Panc1 (cell line): ENCODE results near the gene PIGM. TPM values are rescaled to one million over a fixed set of nuclear protein-coding genes. Genes with fewer than 3 reads are reported as not detected.

Source experiments
- ATAC-seq: fragments of 200-7000 bp; cut with Tn5 transposase; 2 replicates; pipeline ENCODE4 v1.9.1; 2020; ENCODE audit warnings: mild to moderate bottlenecking, moderate library complexity
- BruUV-seq: library from RNA; stranded (reverse); fragments of 400-500 nt; replicated peaks from 2 replicates; lab custom pipeline; 2021; lab: Mats Ljungman, UMichigan
- CTCF ChIA-PET: fragments of 300-600 bp; sonication (Branson Sonifier 250); formaldehyde crosslinking; loops from one replicate; lab custom pipeline; 2022; ENCODE audit warnings: antibody characterized with exemption; lab: Charles Lee
- POLR2A ChIA-PET: fragments of 300-600 bp; sonication (Branson Sonifier 250); formaldehyde crosslinking; loops from one replicate; lab custom pipeline; 2022; ENCODE audit warnings: antibody characterized with exemption; lab: Charles Lee
- DNase-seq: peaks from one replicate; pipeline ENCODE4 v3.0.0-alpha.2; 2010; ENCODE audit warnings: low read depth, low spot score
- H3K27ac ChIP-seq: 2 replicates; pipeline ENCODE4 v1.5.1; 2011; ENCODE audit warnings: mild to moderate bottlenecking, low read length, inconsistent platforms
- H3K27me3 ChIP-seq: fragments of 200-500 bp; sonication (Bioruptor generic); 2 replicates; pipeline ENCODE4 v1.6.0; 2014; ENCODE audit warnings: low read length, inconsistent platforms; ENCODE audit not compliant: control insufficient read depth, insufficient read depth
- H3K36me3 ChIP-seq: fragments of 200-500 bp; sonication (Bioruptor generic); 2 replicates; pipeline ENCODE4 v1.5.1; 2014; ENCODE audit warnings: inconsistent platforms, mild to moderate bottlenecking, low read length, moderate library complexity; ENCODE audit not compliant: control insufficient read depth, insufficient read depth
- H3K4me1 ChIP-seq: 2 replicates; pipeline ENCODE4 v1.5.1; 2011; ENCODE audit warnings: inconsistent platforms, mild to moderate bottlenecking, low read length, moderate library complexity; ENCODE audit not compliant: control insufficient read depth, insufficient read depth
- H3K4me3 ChIP-seq, 2 experiments: 2 replicates each; pipeline ENCODE4 v1.5.1; 2011 to 2012; ENCODE audit warnings: low read depth in 2 of 2, low read length in 2 of 2, mild to moderate bottlenecking in 2 of 2, inconsistent platforms in 1 of 2, moderate library complexity in 1 of 2
- H3K9me3 ChIP-seq: fragments of 200-500 bp; sonication (Bioruptor generic); 2 replicates; pipeline ENCODE4 v1.5.1; 2014; ENCODE audit warnings: low read depth, mild to moderate bottlenecking, inconsistent platforms, low read length, moderate library complexity; ENCODE audit not compliant: control insufficient read depth, insufficient read depth
- CTCF ChIP-seq: fragments of 450-650 bp; IDR thresholded peaks from 2 replicates; pipeline ENCODE4 v1.5.1; 2017; ENCODE audit warnings: mild to moderate bottlenecking
- POLR2AphosphoS5 ChIP-seq: IDR thresholded peaks from 2 replicates; pipeline ENCODE4 v1.6.1; 2012; ENCODE audit warnings: mild to moderate bottlenecking, low read depth, low read length, moderate library complexity
- SIN3A ChIP-seq: IDR thresholded peaks from 2 replicates; pipeline ENCODE4 v1.6.1; 2012; ENCODE audit warnings: low read depth, mild to moderate bottlenecking, low read length, moderate library complexity, borderline replicate concordance; ENCODE audit not compliant: insufficient read depth
- TCF7L2 ChIP-seq: IDR thresholded peaks from 2 replicates; pipeline ENCODE4 v1.6.1; 2011; ENCODE audit warnings: mild to moderate bottlenecking, low read depth, low read length, inconsistent platforms
- in situ Hi-C: cut with HindIII; loops from 2 replicates; pipeline ENCODE4 v1.10.0; 2016; ENCODE audit warnings: low sequenced_read_pairs, low pct_unique_long_range_greater_than_20kb
- intact Hi-C: fragments of 100-400 bp; cut with micrococcal nuclease; formaldehyde crosslinking; loops from one replicate; pipeline ENCODE4 v1.10.0; 2022; ENCODE audit not compliant: unreplicated experiment
- total RNA-seq: library from RNA; stranded (reverse); gene quantifications from one replicate; pipeline ENCODE4 v1.2.1, GENCODE V29; 2021; ENCODE audit not compliant: unreplicated experiment
- TF ChIP-seq, protein P1 (sequence below), 2 experiments: IDR thresholded peaks; 2 replicates each; pipeline ENCODE4 v1.6.1; 2011 to 2012; ENCODE audit warnings: low read depth in 2 of 2, control low read depth in 1 of 2, low read length in 1 of 2, mild to moderate bottlenecking in 1 of 2, moderate library complexity in 1 of 2; ENCODE audit not compliant: insufficient read depth in 1 of 2

The PIGM gene
- total RNA-seq, 1 experiment from 2014 or later = 4.4 TPM

- no peak for TF ChIP-seq POLR2AphosphoS5
- no peak for TF ChIP-seq SIN3A
- DNase-seq = no peak
- intact Hi-C loops = no loop called here
- no peaks in the 10 kb centered on the region for H3K9me3 ChIP-seq
- no peak for ATAC-seq
- peaks cover 9% of the 10 kb centered on the region for H3K27me3 ChIP-seq
- no TSS peak for BruUV-seq
- H3K4me1 ChIP-seq = no peaks in the 10 kb centered on the region
- POLR2A ChIA-PET = no interaction called here
- CTCF ChIA-PET = interaction anchor here (0.6 to 0.7 kb wide), 2 partner anchors 34 to 38 kb away, joined by 3 to 4 read pairs; no protein-coding TSS in a partner anchor
- no peak overlapping the region for H3K27ac ChIP-seq
- H3K4me3 ChIP-seq = no peak overlapping the region
- in situ Hi-C loops = no loop called here
- H3K36me3 ChIP-seq = no peaks in the 10 kb centered on the region
Observed at GRCh38 chr1:160043543-160043942, 11.8 kb upstream of the PIGM start.

DNA sequence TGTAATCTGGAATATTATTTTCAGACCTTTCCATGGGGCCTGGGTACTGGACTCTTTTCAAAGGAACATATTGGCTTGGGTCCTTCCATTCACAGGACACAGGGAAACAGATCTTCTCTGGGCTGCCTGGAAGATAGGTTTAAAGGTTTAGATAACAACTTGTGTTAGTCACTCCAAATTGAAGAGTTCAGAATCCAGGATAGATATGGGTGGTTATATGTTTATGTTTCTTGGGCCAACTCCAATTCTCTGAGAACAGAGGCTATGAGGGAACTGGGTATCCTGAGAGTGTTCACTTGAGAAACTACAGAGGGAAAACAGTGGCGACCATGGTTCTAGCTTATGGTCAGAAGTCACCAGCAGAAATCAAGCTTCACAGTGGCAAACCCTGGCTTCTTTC, 8.7 kb upstream of the PIGM start:
- in situ Hi-C loops = no loop called here
- TF ChIP-seq, protein P1, sequence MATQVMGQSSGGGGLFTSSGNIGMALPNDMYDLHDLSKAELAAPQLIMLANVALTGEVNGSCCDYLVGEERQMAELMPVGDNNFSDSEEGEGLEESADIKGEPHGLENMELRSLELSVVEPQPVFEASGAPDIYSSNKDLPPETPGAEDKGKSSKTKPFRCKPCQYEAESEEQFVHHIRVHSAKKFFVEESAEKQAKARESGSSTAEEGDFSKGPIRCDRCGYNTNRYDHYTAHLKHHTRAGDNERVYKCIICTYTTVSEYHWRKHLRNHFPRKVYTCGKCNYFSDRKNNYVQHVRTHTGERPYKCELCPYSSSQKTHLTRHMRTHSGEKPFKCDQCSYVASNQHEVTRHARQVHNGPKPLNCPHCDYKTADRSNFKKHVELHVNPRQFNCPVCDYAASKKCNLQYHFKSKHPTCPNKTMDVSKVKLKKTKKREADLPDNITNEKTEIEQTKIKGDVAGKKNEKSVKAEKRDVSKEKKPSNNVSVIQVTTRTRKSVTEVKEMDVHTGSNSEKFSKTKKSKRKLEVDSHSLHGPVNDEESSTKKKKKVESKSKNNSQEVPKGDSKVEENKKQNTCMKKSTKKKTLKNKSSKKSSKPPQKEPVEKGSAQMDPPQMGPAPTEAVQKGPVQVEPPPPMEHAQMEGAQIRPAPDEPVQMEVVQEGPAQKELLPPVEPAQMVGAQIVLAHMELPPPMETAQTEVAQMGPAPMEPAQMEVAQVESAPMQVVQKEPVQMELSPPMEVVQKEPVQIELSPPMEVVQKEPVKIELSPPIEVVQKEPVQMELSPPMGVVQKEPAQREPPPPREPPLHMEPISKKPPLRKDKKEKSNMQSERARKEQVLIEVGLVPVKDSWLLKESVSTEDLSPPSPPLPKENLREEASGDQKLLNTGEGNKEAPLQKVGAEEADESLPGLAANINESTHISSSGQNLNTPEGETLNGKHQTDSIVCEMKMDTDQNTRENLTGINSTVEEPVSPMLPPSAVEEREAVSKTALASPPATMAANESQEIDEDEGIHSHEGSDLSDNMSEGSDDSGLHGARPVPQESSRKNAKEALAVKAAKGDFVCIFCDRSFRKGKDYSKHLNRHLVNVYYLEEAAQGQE (IDR thresholded peaks at IDR 0.05; ENCODE audit: insufficient read depth in 1 of 2, low read depth in 2 of 2, low read length in 1 of 2) = no peak
- no peaks in the 10 kb centered on the region for H3K36me3 ChIP-seq
- H3K4me1 ChIP-seq = no peaks in the 10 kb centered on the region
- no peak overlapping the region for H3K27ac ChIP-seq
- no peak for ATAC-seq
- H3K9me3 ChIP-seq = no peaks in the 10 kb centered on the region
- no peak overlapping the region for H3K4me3 ChIP-seq
- intact Hi-C loops = no loop called here
- peaks cover 21% of the 10 kb centered on the region for H3K27me3 ChIP-seq
- CTCF ChIA-PET = no interaction called here
- POLR2A ChIA-PET = no interaction called here
- DNase-seq = no peak
- BruUV-seq = no TSS peak

DNA sequence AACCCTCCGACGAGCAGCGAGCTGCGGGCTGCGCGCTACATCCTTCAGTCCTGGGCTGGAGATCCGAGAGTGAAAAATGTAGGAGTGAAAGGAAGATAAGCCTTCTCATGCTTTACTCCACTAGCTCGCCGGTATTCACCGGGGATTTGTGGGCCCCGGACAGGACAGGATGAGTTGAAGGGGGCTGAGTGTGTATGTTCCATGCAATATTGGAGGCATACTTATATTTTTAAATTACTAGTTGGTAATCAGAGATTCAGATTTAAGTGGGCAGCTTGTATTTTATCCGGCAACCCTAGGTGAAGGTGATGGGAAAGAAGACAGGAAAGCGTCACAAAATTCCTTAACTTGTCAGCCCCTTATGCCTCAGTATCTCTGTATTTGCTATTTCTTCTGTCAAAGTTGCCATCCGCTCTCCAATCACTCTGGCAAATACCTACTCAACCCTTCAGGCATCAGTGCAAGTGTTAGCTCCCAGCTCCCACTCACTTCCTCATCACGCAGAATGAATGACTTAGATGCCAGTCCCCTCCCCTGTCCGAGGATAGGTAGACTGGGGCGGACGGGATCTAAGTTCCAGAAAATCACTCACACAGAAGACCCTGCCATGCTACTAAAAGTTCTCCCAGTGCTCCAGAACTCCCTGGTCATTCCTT, 503 bp upstream of the PIGM start:
- intact Hi-C loops = no loop called here
- peaks cover 27% of the 10 kb centered on the region for H3K27me3 ChIP-seq
- in situ Hi-C loops = no loop called here
- H3K4me3 ChIP-seq = peak overlapping the region; percentile 80 to 88
- H3K4me1 ChIP-seq = peaks cover 6% of the 10 kb centered on the region
- no peak for TF ChIP-seq TCF7L2
- TF ChIP-seq, protein P1 (IDR thresholded peaks at IDR 0.05; ENCODE audit: insufficient read depth in 1 of 2, low read depth in 2 of 2, low read length in 1 of 2) = no peak
- no peak for TF ChIP-seq POLR2AphosphoS5
- TF ChIP-seq SIN3A = no peak
- no peak for TF ChIP-seq CTCF
- no peak for DNase-seq
- CTCF ChIA-PET = interaction anchor here (0.7 to 1.0 kb wide), 2 partner anchors 25 to 259 kb away, joined by 4 to 5 read pairs; no protein-coding TSS in a partner anchor
- peaks cover 3% of the 10 kb centered on the region for H3K36me3 ChIP-seq
- peak; percentile 71 for ATAC-seq
- BruUV-seq = no TSS peak
- no peaks in the 10 kb centered on the region for H3K9me3 ChIP-seq
- peak overlapping the region; percentile 83 for H3K27ac ChIP-seq
- POLR2A ChIA-PET = interaction anchor here (0.7 kb wide), 1 partner anchor 1350 kb away, joined by 4 read pairs; no protein-coding TSS in a partner anchor
